ENCODE measurements around the gene WNT11.

DNA sequence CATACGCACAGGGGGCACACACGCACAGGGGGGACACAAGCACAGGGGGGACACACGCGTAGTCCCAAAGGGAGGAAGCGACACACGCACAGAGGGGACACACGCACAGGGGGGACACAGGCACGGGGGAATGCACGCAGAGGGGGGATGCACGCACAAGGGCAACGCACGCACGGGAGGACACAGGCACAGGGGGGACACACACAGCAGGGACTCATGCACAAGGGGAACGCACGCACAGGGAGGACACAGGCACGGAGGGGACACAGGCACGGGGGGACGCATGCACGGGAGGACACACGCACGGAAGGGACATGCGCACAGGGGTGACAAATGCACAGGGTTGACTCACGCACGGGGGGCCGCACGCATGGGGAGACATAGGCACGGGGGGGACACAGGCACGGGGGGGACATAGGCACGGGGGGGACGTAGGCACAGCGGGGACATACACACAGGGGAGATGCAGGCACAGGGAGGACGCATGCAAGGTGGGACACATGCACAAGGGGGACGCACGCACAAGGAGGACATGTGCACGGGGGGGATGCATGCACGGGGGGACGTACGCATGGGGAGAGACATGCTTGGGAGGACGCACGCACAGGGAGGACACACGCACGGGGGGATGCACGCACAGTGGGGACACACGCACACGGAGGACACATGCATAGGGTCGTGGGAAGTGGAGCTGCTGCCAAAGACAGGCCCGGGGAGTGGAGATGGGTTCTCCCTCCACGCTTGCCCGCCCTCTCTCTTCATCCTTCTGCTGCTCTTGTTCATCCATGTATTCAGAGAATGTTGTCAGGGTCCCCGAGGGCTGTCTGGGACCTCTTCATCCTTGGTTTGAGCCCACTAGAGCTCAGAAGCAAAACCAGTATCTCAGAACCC is 41.2 kb downstream of the WNT11 start:
- TF ChIP-seq, protein P1, sequence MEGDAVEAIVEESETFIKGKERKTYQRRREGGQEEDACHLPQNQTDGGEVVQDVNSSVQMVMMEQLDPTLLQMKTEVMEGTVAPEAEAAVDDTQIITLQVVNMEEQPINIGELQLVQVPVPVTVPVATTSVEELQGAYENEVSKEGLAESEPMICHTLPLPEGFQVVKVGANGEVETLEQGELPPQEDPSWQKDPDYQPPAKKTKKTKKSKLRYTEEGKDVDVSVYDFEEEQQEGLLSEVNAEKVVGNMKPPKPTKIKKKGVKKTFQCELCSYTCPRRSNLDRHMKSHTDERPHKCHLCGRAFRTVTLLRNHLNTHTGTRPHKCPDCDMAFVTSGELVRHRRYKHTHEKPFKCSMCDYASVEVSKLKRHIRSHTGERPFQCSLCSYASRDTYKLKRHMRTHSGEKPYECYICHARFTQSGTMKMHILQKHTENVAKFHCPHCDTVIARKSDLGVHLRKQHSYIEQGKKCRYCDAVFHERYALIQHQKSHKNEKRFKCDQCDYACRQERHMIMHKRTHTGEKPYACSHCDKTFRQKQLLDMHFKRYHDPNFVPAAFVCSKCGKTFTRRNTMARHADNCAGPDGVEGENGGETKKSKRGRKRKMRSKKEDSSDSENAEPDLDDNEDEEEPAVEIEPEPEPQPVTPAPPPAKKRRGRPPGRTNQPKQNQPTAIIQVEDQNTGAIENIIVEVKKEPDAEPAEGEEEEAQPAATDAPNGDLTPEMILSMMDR (IDR thresholded peaks at IDR 0.05), result no peak
- no peak for TF ChIP-seq POLR2A (IDR thresholded peaks at IDR 0.05)
